AG04450 (cell line): ENCODE data around the gene VANGL2. TPM values are rescaled to one million over a fixed set of nuclear protein-coding genes. Genes with fewer than 3 reads are reported as not detected.

Source experiments
- CTCF ChIA-PET: fragments of 300-600, 350-600 bp; formaldehyde crosslinking; extraction: SDS; loops from one replicate; lab custom pipeline; 2022; ENCODE audit warnings: antibody characterized with exemption, inconsistent platforms; lab: Charles Lee
- POLR2A ChIA-PET: fragments of 350-600 bp; formaldehyde crosslinking; extraction: SDS; loops from one replicate; lab custom pipeline; 2021; ENCODE audit warnings: antibody characterized with exemption, inconsistent platforms; lab: Yijun Ruan, JAX
- DNase-seq: peaks from one replicate; pipeline ENCODE4 v3.0.0-alpha.2; 2011; ENCODE audit warnings: low read depth, low spot score
- H3K27ac ChIP-seq: one replicate; pipeline ENCODE4 v1.5.1; 2012; ENCODE audit warnings: low read depth, low read length, control low read depth
- H3K27me3 ChIP-seq: one replicate; pipeline ENCODE4 v1.6.0; 2012; ENCODE audit warnings: low read length; ENCODE audit not compliant: control insufficient read depth, insufficient read depth
- H3K4me3 ChIP-seq: 2 replicates; pipeline ENCODE4 v1.5.1; 2011; ENCODE audit warnings: mild to moderate bottlenecking, low read depth, low read length, control low read depth
- H3K9me3 ChIP-seq: 2 replicates; pipeline ENCODE4 v1.5.1; 2012; ENCODE audit warnings: low read length; ENCODE audit not compliant: control insufficient read depth, insufficient read depth
- CTCF ChIP-seq: IDR thresholded peaks from 2 replicates; pipeline ENCODE4 v1.5.1; 2011; ENCODE audit warnings: low read depth, low read length, control low read depth, inconsistent platforms
- polyA plus RNA-seq: library from polyadenylated mRNA; depleted of rRNA; stranded (reverse); fragments of >200 nt; gene quantifications from 2 replicates; pipeline ENCODE4 v1.2.3, GENCODE V29; 2011

The VANGL2 gene
- polyA plus RNA-seq, 1 experiment = 3.4 TPM

DNA sequence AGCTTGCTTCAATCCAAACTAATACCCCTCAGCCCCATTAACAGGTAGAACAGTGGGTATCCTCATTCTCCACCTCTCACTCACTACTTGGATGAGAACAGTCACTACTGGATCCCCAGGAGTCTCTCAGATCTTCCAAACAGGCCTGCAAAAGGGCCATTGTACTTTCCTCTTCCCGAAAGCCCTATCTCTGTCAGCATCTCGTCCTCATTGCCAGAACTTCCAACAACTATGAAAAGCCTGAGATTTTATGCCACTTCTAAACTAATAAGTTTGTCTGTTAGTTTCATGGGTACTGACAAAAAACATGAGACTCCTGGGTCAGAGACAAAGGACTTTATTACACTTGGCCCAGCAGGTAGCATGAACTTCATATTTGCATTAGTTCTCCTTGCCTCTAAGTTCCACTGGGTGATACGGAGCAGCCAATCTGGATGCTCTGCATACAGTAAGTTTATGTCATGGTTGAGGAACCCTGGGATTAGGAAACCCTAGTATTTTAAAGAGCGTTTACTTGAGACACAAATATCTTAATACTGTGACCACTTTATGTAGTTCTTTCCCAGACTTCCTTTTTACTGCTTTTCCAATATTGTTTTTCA lies 38.1 kb downstream of the VANGL2 start:
- Histone ChIP-seq H3K27ac (no peak overlapping the region), H3K27me3 (no peaks in the 10 kb centered on the region), H3K4me3 (no peak overlapping the region), H3K9me3 (no peaks in the 10 kb centered on the region)
- no peak for TF ChIP-seq CTCF
- CTCF ChIA-PET = interaction anchor here (0.9 kb wide), 1 partner anchor 10 kb away, joined by 3 read pairs; no protein-coding TSS in a partner anchor
- POLR2A ChIA-PET = no interaction called here
- DNase-seq = no peak

DNA sequence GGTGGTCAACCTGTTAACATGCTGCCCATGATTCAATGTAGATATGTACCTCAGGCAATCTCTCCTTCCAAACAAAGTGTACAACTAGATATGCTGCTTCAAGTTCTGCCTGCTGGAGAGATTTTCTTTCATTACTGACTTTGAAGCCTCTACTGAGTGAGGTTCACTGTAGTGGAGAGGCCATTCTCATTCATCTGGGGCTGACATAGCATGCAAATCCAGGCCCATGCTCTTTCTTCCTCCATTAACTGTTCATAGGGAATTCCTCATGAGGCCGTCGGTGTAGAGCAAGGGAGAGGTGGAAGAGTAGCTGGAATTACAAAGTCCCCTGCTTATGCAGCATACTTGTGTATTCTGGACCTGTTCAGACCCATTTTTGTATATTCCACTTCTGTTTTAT lies 38.6 kb downstream of the VANGL2 start:
- no peaks in the 10 kb centered on the region for H3K9me3 ChIP-seq
- H3K27ac ChIP-seq = no peak overlapping the region
- no peak for DNase-seq
- CTCF ChIA-PET = interaction anchor here (0.8 kb wide), 1 partner anchor 10 kb away, joined by 5 read pairs; no protein-coding TSS in a partner anchor
- no peak for TF ChIP-seq CTCF
- no peak overlapping the region for H3K4me3 ChIP-seq
- POLR2A ChIA-PET = no interaction called here
- H3K27me3 ChIP-seq = no peaks in the 10 kb centered on the region

DNA sequence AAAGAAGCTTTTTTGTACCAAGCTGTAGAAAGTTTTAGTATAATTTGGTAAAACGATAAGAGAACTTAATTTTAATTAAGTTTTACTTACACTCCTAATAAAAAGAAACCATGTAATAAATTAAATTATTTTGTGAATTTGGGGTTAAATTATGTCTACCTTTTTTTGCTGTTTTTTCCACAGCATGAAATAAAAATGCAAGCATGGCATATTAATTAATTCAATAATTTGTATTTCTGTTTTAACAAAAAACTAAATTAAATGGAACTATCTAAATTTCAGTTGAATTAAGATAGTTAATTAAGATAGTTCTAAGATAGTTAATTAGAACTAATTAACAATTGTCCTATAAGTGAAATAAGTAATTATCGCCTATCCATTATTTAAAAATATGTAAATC lies 39.4 kb downstream of the VANGL2 start:
- POLR2A ChIA-PET = no interaction called here

DNA sequence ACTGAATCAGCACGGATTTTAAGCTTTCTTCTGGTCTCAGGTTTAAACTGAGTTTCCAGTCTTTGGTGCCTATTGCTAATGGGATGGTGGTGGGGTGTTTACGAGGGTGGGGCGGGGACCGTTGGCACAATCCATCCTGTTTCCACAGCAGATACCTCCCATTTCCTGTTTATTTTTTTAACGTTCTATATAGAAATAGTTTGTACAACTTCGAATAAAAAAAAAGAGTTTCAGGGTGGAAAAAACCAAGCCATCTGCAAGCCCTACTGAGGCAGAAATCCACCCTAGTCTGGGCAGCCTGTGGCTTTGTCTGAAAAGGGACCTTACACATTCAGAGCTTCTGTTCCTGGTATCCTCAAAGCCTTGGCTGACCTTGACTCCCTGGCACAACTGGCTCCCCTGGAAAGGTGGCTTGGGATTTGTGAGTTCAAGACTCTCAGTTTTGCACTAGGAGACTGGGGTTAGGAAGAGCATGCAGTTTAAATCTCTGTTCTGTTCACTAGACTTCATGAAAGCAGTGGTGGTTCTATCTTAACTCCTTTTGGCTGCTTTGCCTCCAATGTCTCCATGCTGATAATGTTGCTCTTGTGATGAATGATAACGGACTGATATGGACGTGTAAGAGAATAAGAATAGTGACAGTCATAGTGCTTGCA lies 46.7 kb downstream of the VANGL2 start:
- Histone ChIP-seq H3K4me3 (no peak overlapping the region), H3K9me3 (no peaks in the 10 kb centered on the region), H3K27ac (no peak overlapping the region), H3K27me3 (no peaks in the 10 kb centered on the region)
- TF ChIP-seq CTCF = no peak
- CTCF ChIA-PET = no interaction called here
- POLR2A ChIA-PET = no interaction called here
- no peak for DNase-seq

More for the DNA sequence above, 39.4 kb downstream of the VANGL2 start:
- DNase-seq = no peak
- CTCF ChIA-PET = interaction anchor here (0.8 kb wide), 1 partner anchor 11 kb away, joined by 5 read pairs; no protein-coding TSS in a partner anchor
- no peak overlapping the region for H3K27ac ChIP-seq
- H3K9me3 ChIP-seq = no peaks in the 10 kb centered on the region
- H3K4me3 ChIP-seq = no peak overlapping the region
- no peak for TF ChIP-seq CTCF
- H3K27me3 ChIP-seq = no peaks in the 10 kb centered on the region

GRCh38 chr1:160449494-160449893 lies 49.1 kb downstream of the VANGL2 start:
- no peak for DNase-seq
- Histone ChIP-seq H3K4me3 (no peak overlapping the region), H3K27ac (no peak overlapping the region), H3K27me3 (no peaks in the 10 kb centered on the region), H3K9me3 (no peaks in the 10 kb centered on the region)
- CTCF ChIA-PET = no interaction called here
- POLR2A ChIA-PET = no interaction called here
- no peak for TF ChIP-seq CTCF
